GM12891 (cell line): ENCODE data around the gene EGFLAM.

ENCODE experiments used
- POLR2A ChIP-seq: IDR thresholded peaks from 2 replicates; pipeline ENCODE4 v1.6.1; 2011; ENCODE audit warnings: low read depth, low read length, control low read depth
- POLR2AphosphoS5 ChIP-seq: IDR thresholded peaks from 2 replicates; pipeline ENCODE4 v1.6.1; 2011; ENCODE audit warnings: low read depth, low read length, control low read depth
- SPI1 ChIP-seq: IDR thresholded peaks from 2 replicates; pipeline ENCODE4 v1.6.1; 2011; ENCODE audit warnings: low read depth, low read length, control low read depth
- TAF1 ChIP-seq: IDR thresholded peaks from 2 replicates; pipeline ENCODE4 v1.6.1; 2011; ENCODE audit warnings: low read depth, low read length, control low read depth

DNA sequence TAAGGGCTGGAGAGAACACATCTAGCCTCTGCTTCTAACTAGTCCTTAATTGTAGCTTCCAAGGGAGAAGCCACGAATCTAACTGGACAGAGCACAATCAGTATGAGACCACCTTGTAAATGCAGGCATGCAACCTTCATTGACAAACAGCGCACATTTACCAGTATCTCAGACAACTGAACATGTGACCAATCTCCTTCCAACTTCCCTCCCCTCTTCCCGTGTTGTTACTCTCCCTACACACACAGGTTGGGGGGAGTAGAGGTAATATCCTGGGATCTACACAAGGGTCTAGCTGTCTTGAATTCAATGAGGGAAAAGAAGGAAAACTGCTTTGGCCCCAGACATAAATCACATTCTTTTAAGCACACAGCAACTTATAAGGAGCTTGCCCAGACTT lies 220.5 kb downstream of the EGFLAM start:
- TF ChIP-seq TAF1 (no peak), POLR2A (no peak), SPI1 (no peak), POLR2AphosphoS5 (no peak)
